GM12874 (cell line): ENCODE results near the gene DNAJB7.

Source experiments
- TF ChIP-seq, protein P1 (sequence below): IDR thresholded peaks from 2 replicates; pipeline ENCODE4 v1.5.1; 2011; ENCODE audit warnings: low read depth, mild to moderate bottlenecking, control low read depth, low read length, moderate library complexity; ENCODE audit not compliant: insufficient read depth

Gene DNAJB7

DNA sequence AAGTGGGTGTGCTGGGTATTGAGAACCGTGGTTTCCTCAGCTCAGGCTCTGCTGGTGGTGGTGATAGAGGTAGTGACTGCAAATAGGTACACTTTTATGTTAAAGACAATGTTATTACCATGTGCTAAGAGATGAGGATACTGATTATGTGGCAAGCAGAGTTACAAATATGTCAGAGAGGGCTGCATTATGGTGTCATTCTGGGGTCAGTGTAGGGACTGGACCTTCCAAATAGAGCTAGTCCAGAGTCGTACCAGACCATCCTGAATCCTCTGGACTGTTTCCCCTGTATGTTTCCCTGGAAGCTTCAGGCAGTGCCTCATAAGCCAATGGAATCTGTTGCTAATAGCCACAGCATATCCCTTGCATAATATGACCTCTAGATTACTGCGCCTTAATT lies at the start of gene DNAJB7:
Gene DNAJB7, minus strand, starts transcription at position 101 of the 400 bp plus-strand sequence. CDS start 119 bp downstream, outside the sequence.
- TF ChIP-seq, protein P1, sequence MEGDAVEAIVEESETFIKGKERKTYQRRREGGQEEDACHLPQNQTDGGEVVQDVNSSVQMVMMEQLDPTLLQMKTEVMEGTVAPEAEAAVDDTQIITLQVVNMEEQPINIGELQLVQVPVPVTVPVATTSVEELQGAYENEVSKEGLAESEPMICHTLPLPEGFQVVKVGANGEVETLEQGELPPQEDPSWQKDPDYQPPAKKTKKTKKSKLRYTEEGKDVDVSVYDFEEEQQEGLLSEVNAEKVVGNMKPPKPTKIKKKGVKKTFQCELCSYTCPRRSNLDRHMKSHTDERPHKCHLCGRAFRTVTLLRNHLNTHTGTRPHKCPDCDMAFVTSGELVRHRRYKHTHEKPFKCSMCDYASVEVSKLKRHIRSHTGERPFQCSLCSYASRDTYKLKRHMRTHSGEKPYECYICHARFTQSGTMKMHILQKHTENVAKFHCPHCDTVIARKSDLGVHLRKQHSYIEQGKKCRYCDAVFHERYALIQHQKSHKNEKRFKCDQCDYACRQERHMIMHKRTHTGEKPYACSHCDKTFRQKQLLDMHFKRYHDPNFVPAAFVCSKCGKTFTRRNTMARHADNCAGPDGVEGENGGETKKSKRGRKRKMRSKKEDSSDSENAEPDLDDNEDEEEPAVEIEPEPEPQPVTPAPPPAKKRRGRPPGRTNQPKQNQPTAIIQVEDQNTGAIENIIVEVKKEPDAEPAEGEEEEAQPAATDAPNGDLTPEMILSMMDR = no peak

DNA sequence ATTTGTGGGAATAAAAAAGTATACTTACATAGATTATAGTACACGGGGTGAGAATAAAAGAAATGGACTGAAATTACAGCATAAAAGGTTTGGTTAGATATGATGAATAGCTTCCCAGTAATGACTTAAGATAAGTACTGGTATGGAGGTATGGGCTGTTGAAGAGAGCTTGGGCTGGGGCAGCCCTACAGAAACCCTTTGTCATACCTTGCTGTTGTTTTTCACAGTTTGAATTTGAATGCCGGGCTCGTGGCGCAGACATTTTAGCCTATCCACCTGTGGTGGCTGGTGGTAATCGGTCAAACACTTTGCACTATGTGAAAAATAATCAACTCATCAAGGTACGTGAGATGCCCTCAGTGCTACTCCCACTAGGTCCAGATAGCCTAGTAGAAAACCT lies 47.0 kb upstream of the DNAJB7 start:
- TF ChIP-seq, protein P1 = no peak

DNA sequence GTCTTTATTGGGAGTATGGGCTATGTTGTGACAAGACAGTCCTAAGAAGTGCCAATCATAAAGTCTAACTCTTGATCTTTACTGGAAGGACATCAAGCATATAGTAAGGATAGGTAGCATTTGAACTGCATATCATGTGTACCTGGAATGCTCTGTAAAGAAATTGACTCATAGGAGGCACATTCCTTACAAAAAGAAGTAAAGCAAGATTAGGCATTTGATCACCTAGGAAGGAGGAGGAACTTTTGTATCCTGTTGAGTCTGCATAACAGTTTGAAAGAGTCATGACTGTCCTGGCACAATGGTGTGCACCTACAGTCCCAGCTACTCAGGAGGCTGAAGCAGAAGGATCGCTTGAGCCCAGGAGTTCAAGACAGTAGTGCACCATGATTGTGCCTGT lies 42.2 kb upstream of the DNAJB7 start:
- TF ChIP-seq, protein P1 = no peak

DNA sequence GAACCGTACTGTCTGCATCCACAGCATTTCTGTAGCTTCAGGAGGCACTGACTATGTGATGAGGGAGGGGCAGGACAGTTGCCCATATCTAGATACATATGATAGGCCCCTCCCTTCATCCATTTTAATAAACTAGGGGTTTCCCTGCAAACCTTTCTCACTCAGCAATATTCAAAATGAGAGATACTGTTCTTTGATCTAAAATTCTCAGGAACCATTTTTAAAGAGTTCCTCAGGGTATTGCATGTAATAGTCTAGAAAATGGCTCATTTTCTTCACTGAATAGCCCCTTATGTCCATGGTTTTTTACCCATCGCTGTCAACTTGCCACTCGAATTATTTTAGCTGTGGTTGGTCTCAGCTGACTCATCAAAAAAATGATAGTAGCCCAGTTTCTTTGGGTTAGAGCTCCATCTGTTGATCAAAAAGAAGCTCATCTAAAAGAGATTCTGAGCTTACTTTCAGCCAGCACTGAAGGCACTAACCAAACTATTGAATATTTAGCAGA lies 37.0 kb upstream of the DNAJB7 start:
- TF ChIP-seq, protein P1 = peak; percentile 40

DNA sequence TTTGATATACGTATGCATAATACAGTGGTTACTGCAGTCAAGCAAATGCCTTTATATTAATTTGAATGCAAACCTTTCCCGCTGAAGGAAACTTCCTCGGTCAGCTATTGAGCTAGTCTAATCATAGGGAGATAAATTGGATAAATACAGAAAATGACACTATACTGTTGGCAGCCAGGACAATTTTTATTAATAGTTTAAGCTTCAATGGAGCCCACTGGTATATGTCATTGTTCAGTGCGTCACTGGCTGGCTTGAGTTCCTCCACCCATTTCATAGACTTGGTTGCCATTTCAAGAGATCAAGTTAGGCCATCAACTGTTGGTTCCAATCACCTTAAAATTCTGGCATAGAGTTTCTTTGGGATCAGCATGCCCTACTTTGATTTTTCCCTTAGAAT lies 32.5 kb upstream of the DNAJB7 start:
- TF ChIP-seq, protein P1 = no peak

DNA sequence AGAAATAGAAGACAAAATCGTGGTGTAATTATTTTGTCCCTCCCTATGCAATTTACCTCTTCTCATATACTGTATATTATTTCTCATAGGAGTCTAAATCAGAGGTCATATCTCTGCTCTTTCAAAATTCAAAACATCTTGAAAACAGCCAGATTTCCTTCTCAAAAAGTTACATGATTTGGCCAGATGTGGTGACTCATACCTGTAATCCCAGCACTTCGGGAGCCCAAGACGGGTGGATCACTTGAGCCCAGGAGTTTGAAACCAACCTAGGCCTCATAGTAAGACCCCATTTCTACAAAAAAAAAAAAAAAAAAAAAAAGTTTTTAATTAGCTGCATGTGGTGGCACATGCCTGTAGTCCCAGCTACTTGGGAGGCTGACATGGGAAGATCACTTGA lies 29.0 kb upstream of the DNAJB7 start:
- TF ChIP-seq, protein P1 = no peak

DNA sequence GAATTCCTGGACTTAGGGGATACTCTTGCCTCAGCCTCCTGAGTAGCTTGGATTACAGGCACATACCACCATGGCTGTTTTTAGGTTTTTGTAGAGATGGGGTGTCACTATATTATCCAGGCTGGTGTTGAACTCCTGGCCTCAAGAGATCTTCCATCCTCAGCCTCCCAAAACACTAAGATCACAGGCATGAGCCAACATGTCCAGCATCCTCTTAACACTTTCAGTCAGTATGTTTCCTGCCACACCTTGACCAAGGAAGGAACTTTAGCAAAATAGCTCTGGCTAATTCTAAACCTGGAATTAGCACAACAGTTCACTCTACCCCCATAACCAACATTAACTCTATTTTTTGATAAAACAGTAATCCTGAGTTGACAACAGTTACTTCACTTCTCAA lies 27.2 kb upstream of the DNAJB7 start:
- TF ChIP-seq, protein P1 = no peak
